Heart left ventricle (tissue), 13 donors: Measurements from ENCODE around the gene ACSS3.

ENCODE experiments used
- CTCF ChIP-seq, 12 donors: fragments of 200-600 bp; sonication (generic) in 4 of 12; IDR thresholded peaks; one replicate each; pipeline versions ENCODE4 v1.5.0 to v1.8.0; 2018 to 2022; ENCODE audit warnings: antibody characterized with exemption in 12 of 12, mild to moderate bottlenecking in 5 of 12
- POLR2A ChIP-seq, 2 donors: fragments of 450-650 bp; IDR thresholded peaks; one replicate each; pipeline ENCODE4 v1.6.1; 2017; ENCODE audit warnings: antibody characterized with exemption in 2 of 2, mild to moderate bottlenecking in 2 of 2, moderate library complexity in 2 of 2
- donor health status: ischemic (EF 13 %, LVEDD 7.1; RV severe dilation, severe dysfunction).
- donor health status: DM: no; HTN: yes; CAD: no.
- donor health status: DM: no; HTN: no; CAD: no.
- donor health status: ischemic (EF 25% LVEDD 6.9; RV normal size, moderate dysfunction).
- donor health status: ischemic (EF 25% LVEDD 5.7; RV mildly dilated, moderate dysfunction).
- donor health status: ischemic (EF 35%, LVEDD 5.7; RV mildly dilated, moderate dysfunction).
- donor health status: nonischemic (EF 11% LVEDD 7.7; RV severe dilation, severe dysfunction).
- donor health status: DM: yes; HTN: yes; CAD: no.
- donor health status: PGD.
- donor health status: ischemic (EF 29% LVEDD 5.4; RV normal size, mild dysfunction).
- donor health status: nonischemic (EF 23%, LVEDD 6.1; RV moderate dilation, normal function).

GRCh38 chr12:81120961-81121360, 43.1 kb downstream of the ACSS3 start:
- no peak for TF ChIP-seq CTCF (IDR thresholded peaks at IDR 0.05)
- TF ChIP-seq POLR2A (IDR thresholded peaks at IDR 0.05): no peak
